Ishikawa (cell line): Measurements from ENCODE around the gene LEKR1.

Source experiments
- CREB1 ChIP-seq: IDR thresholded peaks from 2 replicates; pipeline ENCODE4 v1.6.1; 2012; ENCODE audit warnings: low read depth
- EGR1 ChIP-seq: IDR thresholded peaks from 2 replicates; pipeline ENCODE4 v1.6.1; 2012
- EP300 ChIP-seq: IDR thresholded peaks from 2 replicates; pipeline ENCODE4 v1.6.1; 2012; ENCODE audit warnings: borderline replicate concordance
- RAD21 ChIP-seq: IDR thresholded peaks from 2 replicates; pipeline ENCODE4 v1.6.1; 2012; ENCODE audit warnings: low read depth
- REST ChIP-seq: IDR thresholded peaks from 2 replicates; pipeline ENCODE4 v1.6.1; 2012; ENCODE audit warnings: low read depth, mild to moderate bottlenecking
- TCF12 ChIP-seq: IDR thresholded peaks from 2 replicates; pipeline ENCODE4 v1.6.1; 2012; ENCODE audit warnings: low read depth
- TEAD4 ChIP-seq: IDR thresholded peaks from 2 replicates; pipeline ENCODE4 v1.6.1; 2012

DNA sequence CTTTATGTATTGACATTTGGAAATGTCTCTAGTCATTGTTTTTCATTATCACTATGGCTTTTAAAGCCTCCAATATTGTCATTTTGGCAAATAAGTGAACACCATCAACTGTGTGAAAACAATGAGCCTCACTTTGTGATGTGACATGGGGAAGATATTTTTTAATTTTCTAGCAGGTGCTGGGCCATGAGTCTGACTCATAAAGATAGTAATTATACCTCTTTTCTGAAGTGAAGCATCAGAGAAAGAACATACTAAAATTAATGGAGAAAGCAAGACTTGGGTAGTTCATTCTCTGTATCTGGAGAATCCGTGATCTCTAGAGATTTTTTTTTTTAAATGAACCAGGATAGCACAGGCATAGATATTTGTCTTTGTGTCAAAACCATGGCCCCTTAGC lies 233.0 kb downstream of the LEKR1 start:
- TF ChIP-seq EGR1: no peak
- TF ChIP-seq RAD21: no peak
- no peak for TF ChIP-seq CREB1
- no peak for TF ChIP-seq TEAD4
- TF ChIP-seq EP300: no peak
- no peak for TF ChIP-seq REST
- TF ChIP-seq TCF12: no peak
